Sigmoid colon (tissue), 4 donors: ENCODE measurements around the gene CDK14.

ENCODE experiments used
- EP300 ChIP-seq, 4 donors: sonication (generic); formaldehyde crosslinking; IDR thresholded peaks; one replicate each; pipeline ENCODE4 v1.6.1; 2017; ENCODE audit warnings: antibody characterized with exemption in 4 of 4
- POLR2A ChIP-seq, 2 donors: fragments of 450-650 bp; IDR thresholded peaks; one replicate each; pipeline ENCODE4 v1.6.1; 2016; ENCODE audit warnings: antibody characterized with exemption in 2 of 2, mild to moderate bottlenecking in 2 of 2, moderate library complexity in 2 of 2
- POLR2AphosphoS5 ChIP-seq, 4 donors: sonication (generic); formaldehyde crosslinking; IDR thresholded peaks; one replicate each; pipeline ENCODE4 v1.6.1; 2017; ENCODE audit warnings: antibody characterized with exemption in 4 of 4
- TF ChIP-seq, protein P1 (sequence below), 4 experiments: fragments of 450-650 bp in 3 of 4; fragments of 200-600 bp in 1 of 4; IDR thresholded peaks; one replicate each; pipeline ENCODE4 v1.5.1; 2016 to 2019; ENCODE audit warnings: antibody characterized with exemption in 4 of 4, mild to moderate bottlenecking in 3 of 4, moderate library complexity in 2 of 4

DNA sequence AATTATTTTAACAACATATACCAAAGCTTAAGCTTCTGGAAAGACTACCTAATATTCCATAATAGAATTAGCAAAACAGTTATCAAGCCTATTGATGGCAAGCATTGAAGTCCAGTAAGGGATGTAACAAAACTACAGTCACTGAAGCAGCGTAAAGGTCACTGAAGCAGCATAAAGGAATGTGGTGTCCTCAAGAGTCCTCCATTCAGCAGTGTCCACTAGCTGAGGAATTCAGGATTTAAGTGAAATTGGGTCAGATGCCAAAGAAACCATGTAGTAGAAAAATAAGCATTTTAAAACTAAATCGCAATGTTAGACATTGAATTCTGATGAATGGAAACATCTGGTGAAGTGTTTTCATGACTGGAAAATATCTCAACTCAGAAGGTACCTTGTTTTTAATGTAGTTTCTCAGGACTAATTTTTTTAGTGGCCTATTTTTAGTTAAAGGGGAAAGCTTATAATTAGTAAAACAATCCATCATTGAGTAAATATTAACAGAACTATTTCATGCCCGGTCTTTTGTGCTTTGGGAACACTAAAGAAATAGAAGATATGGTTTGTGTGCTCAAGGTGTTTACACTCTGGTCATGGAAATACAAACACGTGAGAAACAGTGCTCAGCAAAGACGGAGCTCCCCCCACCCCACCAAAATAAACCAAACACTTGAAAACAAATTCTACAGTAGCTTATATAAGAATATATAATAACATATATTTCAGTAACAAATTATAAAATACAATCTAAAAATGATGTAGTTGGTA, 121.4 kb downstream of the CDK14 start:
- TF ChIP-seq, protein P1, sequence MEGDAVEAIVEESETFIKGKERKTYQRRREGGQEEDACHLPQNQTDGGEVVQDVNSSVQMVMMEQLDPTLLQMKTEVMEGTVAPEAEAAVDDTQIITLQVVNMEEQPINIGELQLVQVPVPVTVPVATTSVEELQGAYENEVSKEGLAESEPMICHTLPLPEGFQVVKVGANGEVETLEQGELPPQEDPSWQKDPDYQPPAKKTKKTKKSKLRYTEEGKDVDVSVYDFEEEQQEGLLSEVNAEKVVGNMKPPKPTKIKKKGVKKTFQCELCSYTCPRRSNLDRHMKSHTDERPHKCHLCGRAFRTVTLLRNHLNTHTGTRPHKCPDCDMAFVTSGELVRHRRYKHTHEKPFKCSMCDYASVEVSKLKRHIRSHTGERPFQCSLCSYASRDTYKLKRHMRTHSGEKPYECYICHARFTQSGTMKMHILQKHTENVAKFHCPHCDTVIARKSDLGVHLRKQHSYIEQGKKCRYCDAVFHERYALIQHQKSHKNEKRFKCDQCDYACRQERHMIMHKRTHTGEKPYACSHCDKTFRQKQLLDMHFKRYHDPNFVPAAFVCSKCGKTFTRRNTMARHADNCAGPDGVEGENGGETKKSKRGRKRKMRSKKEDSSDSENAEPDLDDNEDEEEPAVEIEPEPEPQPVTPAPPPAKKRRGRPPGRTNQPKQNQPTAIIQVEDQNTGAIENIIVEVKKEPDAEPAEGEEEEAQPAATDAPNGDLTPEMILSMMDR (IDR thresholded peaks at IDR 0.05), result no peak
- TF ChIP-seq POLR2A (IDR thresholded peaks at IDR 0.05) (no peak), POLR2AphosphoS5 (IDR thresholded peaks at IDR 0.05) (no peak), EP300 (IDR thresholded peaks at IDR 0.05) (no peak)
